ENCODE data around the gene APEH.

The APEH gene

GRCh38 chr3:49673715-49674496, at the start of gene APEH (continued):
- TF ChIP-seq, protein P1, sequence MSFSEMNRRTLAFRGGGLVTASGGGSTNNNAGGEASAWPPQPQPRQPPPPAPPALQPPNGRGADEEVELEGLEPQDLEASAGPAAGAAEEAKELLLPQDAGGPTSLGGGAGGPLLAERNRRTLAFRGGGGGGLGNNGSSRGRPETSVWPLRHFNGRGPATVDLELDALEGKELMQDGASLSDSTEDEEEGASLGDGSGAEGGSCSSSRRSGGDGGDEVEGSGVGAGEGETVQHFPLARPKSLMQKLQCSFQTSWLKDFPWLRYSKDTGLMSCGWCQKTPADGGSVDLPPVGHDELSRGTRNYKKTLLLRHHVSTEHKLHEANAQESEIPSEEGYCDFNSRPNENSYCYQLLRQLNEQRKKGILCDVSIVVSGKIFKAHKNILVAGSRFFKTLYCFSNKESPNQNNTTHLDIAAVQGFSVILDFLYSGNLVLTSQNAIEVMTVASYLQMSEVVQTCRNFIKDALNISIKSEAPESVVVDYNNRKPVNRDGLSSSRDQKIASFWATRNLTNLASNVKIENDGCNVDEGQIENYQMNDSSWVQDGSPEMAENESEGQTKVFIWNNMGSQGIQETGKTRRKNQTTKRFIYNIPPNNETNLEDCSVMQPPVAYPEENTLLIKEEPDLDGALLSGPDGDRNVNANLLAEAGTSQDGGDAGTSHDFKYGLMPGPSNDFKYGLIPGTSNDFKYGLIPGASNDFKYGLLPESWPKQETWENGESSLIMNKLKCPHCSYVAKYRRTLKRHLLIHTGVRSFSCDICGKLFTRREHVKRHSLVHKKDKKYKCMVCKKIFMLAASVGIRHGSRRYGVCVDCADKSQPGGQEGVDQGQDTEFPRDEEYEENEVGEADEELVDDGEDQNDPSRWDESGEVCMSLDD (tag by site-specific recombination; IDR thresholded peaks at IDR 0.05): peak; percentile 98
- TF ChIP-seq ZFHX2 (tag by site-specific recombination; conservative IDR thresholded peaks at IDR 0.05): peak; percentile 76
- TF ChIP-seq ZNF626 (tag by site-specific recombination; IDR thresholded peaks at IDR 0.05): no peak
- peak; percentile 73 for TF ChIP-seq SP7 (tag by site-specific recombination; IDR thresholded peaks at IDR 0.05)
- TF ChIP-seq ZNF654 (tag by site-specific recombination; IDR thresholded peaks at IDR 0.05; ENCODE audit: low read depth): no peak
- TF ChIP-seq, protein P2, sequence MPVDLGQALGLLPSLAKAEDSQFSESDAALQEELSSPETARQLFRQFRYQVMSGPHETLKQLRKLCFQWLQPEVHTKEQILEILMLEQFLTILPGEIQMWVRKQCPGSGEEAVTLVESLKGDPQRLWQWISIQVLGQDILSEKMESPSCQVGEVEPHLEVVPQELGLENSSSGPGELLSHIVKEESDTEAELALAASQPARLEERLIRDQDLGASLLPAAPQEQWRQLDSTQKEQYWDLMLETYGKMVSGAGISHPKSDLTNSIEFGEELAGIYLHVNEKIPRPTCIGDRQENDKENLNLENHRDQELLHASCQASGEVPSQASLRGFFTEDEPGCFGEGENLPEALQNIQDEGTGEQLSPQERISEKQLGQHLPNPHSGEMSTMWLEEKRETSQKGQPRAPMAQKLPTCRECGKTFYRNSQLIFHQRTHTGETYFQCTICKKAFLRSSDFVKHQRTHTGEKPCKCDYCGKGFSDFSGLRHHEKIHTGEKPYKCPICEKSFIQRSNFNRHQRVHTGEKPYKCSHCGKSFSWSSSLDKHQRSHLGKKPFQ (tag by site-specific recombination; IDR thresholded peaks at IDR 0.05): peak; percentile 41; the same call in 1 of the 2 replicates
- TF ChIP-seq ZNF701 (tag by site-specific recombination; IDR thresholded peaks at IDR 0.05): no peak

DNA sequence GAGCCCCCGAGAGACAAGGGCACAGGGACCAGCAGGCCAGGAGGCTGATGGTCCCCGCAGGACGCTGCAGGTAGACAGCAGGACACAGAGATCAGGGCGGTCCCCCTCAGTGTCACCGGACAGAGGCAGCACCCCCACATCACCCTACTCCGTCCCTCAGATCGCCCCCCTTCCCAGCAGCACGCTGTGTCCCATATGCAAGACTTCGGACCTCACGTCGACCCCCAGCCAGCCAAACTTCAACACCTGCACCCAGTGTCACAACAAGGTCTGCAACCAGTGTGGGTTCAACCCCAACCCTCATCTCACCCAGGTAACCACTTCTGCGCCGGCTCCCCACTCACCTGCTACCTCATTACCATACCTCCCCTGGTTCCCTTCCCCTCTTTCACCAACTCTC, 49.1 kb upstream of the APEH start:
- Histone ChIP-seq H3K36me3 (ENCODE audit: control insufficient read depth in 2 of 2, insufficient read depth in 1 of 2, low read length in 2 of 2) (peaks cover 0 to 9% of the 10 kb centered on the region in 2 experiments; a peak in 1 of 3 replicates), H3K4me1 (ENCODE audit: control insufficient read depth, insufficient read depth, low read length) (no peaks in the 10 kb centered on the region), H3K27ac (ENCODE audit: extremely low read depth, low read depth, low read length) (no peak overlapping the region), H3K4me3 (ENCODE audit: low read depth, low read length) (no peak overlapping the region), H3K9me3 (ENCODE audit: control insufficient read depth, insufficient read depth, low read depth, low read length) (no peaks in the 10 kb centered on the region)
- CTCF ChIA-PET: no interaction called here
- TF ChIP-seq ZNF274 (IDR thresholded peaks at IDR 0.05; ENCODE audit: low read length): no peak
- no peak for TF ChIP-seq ZNF274 (tag by site-specific recombination; IDR thresholded peaks at IDR 0.05; ENCODE audit: borderline replicate concordance)
- no peak for TF ChIP-seq ZNF37A (tag by site-specific recombination; IDR thresholded peaks at IDR 0.05)
- TF ChIP-seq, protein P3, sequence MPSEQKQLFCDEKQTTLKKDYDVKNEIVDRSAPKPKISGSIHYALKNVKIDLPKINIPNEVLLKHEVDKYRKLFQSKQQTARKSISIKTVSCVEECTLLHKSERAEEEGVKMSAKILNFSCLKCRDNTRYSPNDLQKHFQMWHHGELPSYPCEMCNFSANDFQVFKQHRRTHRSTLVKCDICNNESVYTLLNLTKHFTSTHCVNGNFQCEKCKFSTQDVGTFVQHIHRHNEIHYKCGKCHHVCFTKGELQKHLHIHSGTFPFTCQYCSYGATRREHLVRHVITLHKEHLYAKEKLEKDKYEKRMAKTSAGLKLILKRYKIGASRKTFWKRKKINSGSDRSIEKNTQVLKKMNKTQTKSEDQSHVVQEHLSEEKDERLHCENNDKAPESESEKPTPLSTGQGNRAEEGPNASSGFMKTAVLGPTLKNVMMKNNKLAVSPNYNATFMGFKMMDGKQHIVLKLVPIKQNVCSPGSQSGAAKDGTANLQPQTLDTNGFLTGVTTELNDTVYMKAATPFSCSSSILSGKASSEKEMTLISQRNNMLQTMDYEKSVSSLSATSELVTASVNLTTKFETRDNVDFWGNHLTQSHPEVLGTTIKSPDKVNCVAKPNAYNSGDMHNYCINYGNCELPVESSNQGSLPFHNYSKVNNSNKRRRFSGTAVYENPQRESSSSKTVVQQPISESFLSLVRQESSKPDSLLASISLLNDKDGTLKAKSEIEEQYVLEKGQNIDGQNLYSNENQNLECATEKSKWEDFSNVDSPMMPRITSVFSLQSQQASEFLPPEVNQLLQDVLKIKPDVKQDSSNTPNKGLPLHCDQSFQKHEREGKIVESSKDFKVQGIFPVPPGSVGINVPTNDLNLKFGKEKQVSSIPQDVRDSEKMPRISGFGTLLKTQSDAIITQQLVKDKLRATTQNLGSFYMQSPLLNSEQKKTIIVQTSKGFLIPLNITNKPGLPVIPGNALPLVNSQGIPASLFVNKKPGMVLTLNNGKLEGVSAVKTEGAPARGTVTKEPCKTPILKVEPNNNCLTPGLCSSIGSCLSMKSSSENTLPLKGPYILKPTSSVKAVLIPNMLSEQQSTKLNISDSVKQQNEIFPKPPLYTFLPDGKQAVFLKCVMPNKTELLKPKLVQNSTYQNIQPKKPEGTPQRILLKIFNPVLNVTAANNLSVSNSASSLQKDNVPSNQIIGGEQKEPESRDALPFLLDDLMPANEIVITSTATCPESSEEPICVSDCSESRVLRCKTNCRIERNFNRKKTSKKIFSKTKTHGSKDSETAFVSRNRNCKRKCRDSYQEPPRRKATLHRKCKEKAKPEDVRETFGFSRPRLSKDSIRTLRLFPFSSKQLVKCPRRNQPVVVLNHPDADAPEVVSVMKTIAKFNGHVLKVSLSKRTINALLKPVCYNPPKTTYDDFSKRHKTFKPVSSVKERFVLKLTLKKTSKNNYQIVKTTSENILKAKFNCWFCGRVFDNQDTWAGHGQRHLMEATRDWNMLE (tag by site-specific recombination; conservative IDR thresholded peaks at IDR 0.05; ENCODE audit: low read depth): no peak
- no peak for TF ChIP-seq GLI2 (tag by site-specific recombination; IDR thresholded peaks at IDR 0.05; ENCODE audit: borderline replicate concordance, low read depth)
- TF ChIP-seq ZSCAN16 (tag by site-specific recombination; IDR thresholded peaks at IDR 0.05): no peak
- no peak for TF ChIP-seq TCF7L2 (IDR thresholded peaks at IDR 0.05; ENCODE audit: borderline replicate concordance, low read depth, low read length)
- no peak for TF ChIP-seq PRDM1 (tag by site-specific recombination; IDR thresholded peaks at IDR 0.05)
- no peak for TF ChIP-seq ZNF132 (tag by site-specific recombination; IDR thresholded peaks at IDR 0.05; ENCODE audit: borderline replicate concordance)
- no peak for TF ChIP-seq ZNF146 (tag by site-specific recombination; IDR thresholded peaks at IDR 0.05)
- TF ChIP-seq ZNF133 (tag by site-specific recombination; IDR thresholded peaks at IDR 0.05): no peak
- no peak for TF ChIP-seq EGR2 (tag by site-specific recombination; IDR thresholded peaks at IDR 0.05; ENCODE audit: low read depth)
- no peak for TF ChIP-seq ZNF677 (tag by site-specific recombination; IDR thresholded peaks at IDR 0.05)
- no peak for TF ChIP-seq ZNF174 (tag by site-specific recombination; IDR thresholded peaks at IDR 0.05)
- TF ChIP-seq ZBTB8A (tag by site-specific recombination; IDR thresholded peaks at IDR 0.05): no peak
- no peak for TF ChIP-seq ZNF701 (tag by site-specific recombination; IDR thresholded peaks at IDR 0.05)
- POLR2A ChIA-PET: no interaction called here
